Stimulated activated CD4-positive, alpha-beta T cell treated with anti-CD3 and anti-CD28 coated beads, Interleukin-12 subunit alpha, Interleukin-12 subunit beta, amount 100 ng/mL, for 24 hours (primary cell): Measurements from ENCODE around the gene APOBR.
"Not testable (repeated sequence)": the region's sequence is repeated elsewhere in the genome, so short reads cannot be mapped to it uniquely, and the experiment has no call there.

Source experiments
- DNase-seq, 2 experiments: peaks; one replicate each; pipeline ENCODE4 v3.0.0-alpha.2; 2020; ENCODE audit warnings: low read depth in 2 of 2

APOBR gene

GRCh38 chr16:28494121-28494851, at the start of gene APOBR:
Gene APOBR (plus strand): TSS chr16:28494643. CDS start chr16:28494682, 39 bp downstream.
- peak; percentile 70 to 76 for DNase-seq

GRCh38 chr16:28446388-28446787, 48.1 kb upstream of the APOBR start:
- DNase-seq = not testable (repeated sequence)

GRCh38 chr16:28447081-28447480, 47.4 kb upstream of the APOBR start:
- not testable (repeated sequence) for DNase-seq

GRCh38 chr16:28473714-28474265, 20.7 kb upstream of the APOBR start:
- DNase-seq = no peak

GRCh38 chr16:28475221-28475620, 19.2 kb upstream of the APOBR start:
- no peak for DNase-seq

GRCh38 chr16:28477311-28477920, 17.0 kb upstream of the APOBR start:
- DNase-seq = no peak

- no peak for DNase-seq
These were observed 15.8 kb upstream of the APOBR start for GRCh38 chr16:28478506-28479180.

GRCh38 chr16:28482026-28482425, 12.4 kb upstream of the APOBR start:
- DNase-seq = no peak

GRCh38 chr16:28483361-28483760, 11.1 kb upstream of the APOBR start:
- not testable (repeated sequence) for DNase-seq

GRCh38 chr16:28486266-28486665, 8.2 kb upstream of the APOBR start:
- no peak for DNase-seq

- no peak for DNase-seq
These were observed 3.0 kb upstream of the APOBR start for GRCh38 chr16:28491230-28491969.

- peak; percentile 75 for DNase-seq
These were observed 2.4 kb upstream of the APOBR start, which contains the start of gene CLN3 for GRCh38 chr16:28491970-28492474. Gene CLN3 (minus strand): TSS chr16:28492074. CDS start chr16:28491759, 315 bp downstream.

GRCh38 chr16:28492511-28492910, 1.9 kb upstream of the APOBR start:
- DNase-seq = no peak

GRCh38 chr16:28495098-28495793, 803 bp downstream of the APOBR start:
- DNase-seq = no peak

- DNase-seq = no peak
These were observed 1.6 kb downstream of the APOBR start for GRCh38 chr16:28495795-28496749.

GRCh38 chr16:28496844-28497243, 2.4 kb downstream of the APOBR start:
- no peak for DNase-seq

- no peak for DNase-seq
These were observed 2.9 kb downstream of the APOBR start for GRCh38 chr16:28497386-28497785.

GRCh38 chr16:28497861-28498599, 3.6 kb downstream of the APOBR start:
- no peak for DNase-seq
